DMS79 treated with DMSO at 0.1 percent for 48 hours (cell line): Measurements from ENCODE around the gene TRPM8.
"Not testable (repeated sequence)": the region's sequence is repeated elsewhere in the genome, so short reads cannot be mapped to it uniquely, and the experiment has no call there.

Source experiments
- DNase-seq: peaks from one replicate; lab custom pipeline; 2025; lab: John Stamatoyannopoulos, UW

Gene TRPM8

GRCh38 chr2:233938676-233939370 is 21.6 kb downstream of the TRPM8 start:
- no peak for DNase-seq

- DNase-seq: peak; percentile 65
Measured at GRCh38 chr2:233940376-233941276, 23.5 kb downstream of the TRPM8 start.

GRCh38 chr2:233942731-233943130 is 25.6 kb downstream of the TRPM8 start:
- no peak for DNase-seq

- no peak for DNase-seq
Measured at GRCh38 chr2:233944269-233944668, 27.1 kb downstream of the TRPM8 start.

- no peak for DNase-seq
Measured at GRCh38 chr2:233944722-233945121, 27.5 kb downstream of the TRPM8 start.

- DNase-seq: no peak
Measured at GRCh38 chr2:233945146-233945545, 28.0 kb downstream of the TRPM8 start.

GRCh38 chr2:233950078-233950825 is 33.1 kb downstream of the TRPM8 start:
- DNase-seq: no peak

DNA sequence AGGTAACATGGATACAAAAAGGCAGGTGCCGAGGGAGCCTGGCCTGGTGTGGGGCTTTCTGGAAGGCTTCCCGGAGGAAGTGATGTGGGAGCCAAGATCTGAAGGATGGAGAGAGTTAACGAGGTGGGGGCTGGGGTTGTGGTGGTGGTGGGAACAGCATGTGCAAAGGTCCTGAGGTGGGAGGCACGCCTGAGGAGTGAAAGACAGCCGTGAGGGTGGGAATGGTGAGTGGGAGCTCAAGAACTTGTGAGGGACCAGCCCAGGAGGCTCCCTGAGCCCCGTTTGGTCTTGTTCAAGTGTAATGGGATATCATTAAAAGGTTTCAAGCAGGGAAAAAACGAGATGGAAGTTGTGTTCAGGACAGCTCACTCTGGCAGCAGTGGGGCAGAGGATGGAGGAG is 35.2 kb downstream of the TRPM8 start:
- DNase-seq: no peak

DNA sequence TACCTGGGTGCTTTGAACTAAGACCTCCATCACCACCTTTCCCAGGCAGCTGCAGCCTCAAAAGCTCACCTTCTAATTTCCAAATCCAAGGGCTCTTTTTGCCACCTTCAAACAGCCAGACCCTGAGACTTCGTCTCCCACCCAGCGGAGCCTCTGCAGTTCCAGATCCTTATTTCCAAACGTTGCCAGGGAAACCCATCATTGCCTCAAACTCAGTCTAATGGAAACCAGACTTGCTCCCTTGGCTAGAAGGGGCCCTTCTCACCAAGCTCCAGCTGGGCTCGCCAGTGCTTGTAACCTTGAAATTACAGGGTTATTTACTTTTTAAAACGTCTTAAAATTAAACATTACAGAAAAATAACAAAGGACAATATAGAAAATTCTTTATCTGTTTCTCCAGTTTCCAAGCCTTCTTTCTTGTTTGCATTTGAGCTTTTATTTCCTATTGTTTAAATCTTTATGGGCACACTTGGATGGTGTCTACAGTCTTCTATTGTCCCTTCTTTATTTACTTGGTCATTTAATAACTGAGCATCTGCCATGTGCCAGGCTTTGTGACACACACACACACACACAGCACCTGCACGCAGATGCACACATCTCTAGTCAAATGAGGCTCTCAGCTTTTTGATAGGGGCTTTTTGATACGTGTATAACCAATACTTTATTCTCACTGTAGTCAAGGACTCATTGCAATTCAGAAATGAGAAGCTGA is 36.1 kb downstream of the TRPM8 start:
- peak; percentile 31 for DNase-seq

DNA sequence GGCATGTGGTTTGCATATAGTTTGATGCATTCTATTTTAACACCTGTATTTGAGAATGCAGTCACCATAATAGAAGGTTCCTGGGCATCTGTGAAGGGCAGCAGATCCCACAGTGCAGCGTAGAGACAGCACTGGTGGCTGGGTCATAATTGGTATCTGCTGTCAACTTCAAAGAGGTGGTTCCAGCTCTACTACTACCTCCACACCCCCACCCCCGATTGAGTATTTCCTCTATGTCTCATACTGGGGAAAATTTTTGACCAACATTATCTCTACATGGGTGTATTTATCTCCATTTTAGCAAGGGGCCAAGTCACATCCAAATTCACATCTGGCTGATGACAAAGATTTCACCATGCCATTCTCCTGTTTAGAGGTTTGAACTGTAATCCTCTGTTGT is 43.0 kb downstream of the TRPM8 start:
- no peak for DNase-seq

GRCh38 chr2:233961905-233962304 is 44.7 kb downstream of the TRPM8 start:
- no peak for DNase-seq

GRCh38 chr2:233964581-233964980 is 47.4 kb downstream of the TRPM8 start:
- no peak for DNase-seq

DNA sequence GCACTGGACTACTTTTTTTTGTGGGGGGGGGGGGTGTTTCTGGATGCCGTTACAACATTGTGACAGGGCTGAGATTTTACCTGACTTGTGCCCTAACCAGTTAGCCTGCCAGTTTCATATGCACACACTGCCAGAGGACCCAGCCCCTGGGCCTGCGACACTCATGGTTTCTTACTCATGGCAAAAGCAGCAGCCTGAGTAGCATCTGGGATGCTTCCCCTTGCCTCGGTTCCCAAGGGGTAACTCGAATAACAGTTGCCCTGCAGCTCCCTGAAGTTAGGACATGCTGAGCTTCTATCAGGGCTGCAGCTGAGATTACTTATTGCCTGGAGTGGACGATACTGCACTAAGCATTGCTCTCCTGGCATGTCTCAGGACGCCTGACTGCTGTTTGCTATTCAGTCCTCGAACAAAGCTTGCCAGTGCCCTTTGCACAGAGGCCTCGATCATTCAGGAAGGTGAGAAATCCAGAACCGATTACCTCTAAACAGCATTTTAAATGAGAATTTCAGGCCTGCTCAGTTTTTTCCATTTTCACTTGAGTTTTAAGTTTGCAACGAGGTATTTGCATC is 47.9 kb downstream of the TRPM8 start:
- DNase-seq: no peak

DNA sequence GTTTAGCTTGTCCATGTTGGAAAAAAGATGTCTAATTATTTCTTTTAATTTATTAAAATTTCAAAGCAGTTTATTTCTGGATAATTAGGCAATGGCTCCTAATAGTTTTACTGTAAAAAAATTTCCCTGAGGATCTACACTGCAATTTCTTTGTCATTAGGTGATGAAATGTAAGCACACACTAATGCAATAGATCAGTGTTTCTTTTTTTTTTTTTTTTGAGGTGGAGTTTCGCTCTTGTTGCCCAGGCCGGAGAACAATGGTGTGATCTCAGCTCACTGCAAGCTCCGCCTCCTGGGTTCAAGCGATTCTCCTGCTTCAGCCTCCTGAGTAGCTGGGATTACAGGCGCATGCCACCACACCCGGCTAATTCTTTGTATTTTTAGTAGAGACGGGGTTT is 48.5 kb downstream of the TRPM8 start:
- not testable (repeated sequence) for DNase-seq

GRCh38 chr2:233966388-233966787 is 49.2 kb downstream of the TRPM8 start:
- DNase-seq: no peak

- DNase-seq: no peak
Measured at GRCh38 chr2:233967164-233967563, 50.0 kb downstream of the TRPM8 start.

- no peak for DNase-seq
Measured at GRCh38 chr2:233968556-233968955, 51.4 kb downstream of the TRPM8 start.

- not testable (repeated sequence) for DNase-seq
Measured at GRCh38 chr2:233972460-233972859, 55.3 kb downstream of the TRPM8 start.

DNA sequence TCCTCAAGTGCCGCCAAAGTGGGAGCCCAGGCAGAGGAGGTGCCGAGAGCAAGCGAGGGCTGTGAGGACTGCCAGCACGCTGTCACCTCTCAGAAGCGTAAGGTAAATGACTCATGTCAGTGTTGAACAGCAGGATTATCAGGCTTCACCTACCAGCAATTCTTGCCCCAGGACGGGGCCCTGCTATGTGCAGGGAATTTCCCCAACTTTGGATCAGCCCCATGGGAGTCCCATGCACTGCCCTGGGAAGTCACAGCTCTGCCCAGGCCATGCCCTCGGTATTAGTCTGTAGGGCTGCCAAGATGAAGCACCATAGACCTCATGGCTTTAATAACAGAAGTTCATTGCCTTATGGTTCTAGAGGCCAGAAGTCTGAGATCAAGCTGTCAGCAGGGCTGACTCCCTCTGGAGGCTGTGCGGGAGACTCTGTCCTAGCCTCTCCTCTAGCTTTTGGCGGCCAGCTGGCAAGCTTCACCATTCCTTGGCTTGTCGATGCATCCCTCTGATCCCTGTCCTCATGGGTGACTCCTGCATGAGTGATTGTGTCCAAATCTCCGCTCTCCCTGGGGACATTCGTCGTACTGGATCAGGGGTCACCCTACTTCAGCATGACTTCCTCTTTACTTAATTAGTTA is 55.9 kb downstream of the TRPM8 start:
- DNase-seq: no peak

DNA sequence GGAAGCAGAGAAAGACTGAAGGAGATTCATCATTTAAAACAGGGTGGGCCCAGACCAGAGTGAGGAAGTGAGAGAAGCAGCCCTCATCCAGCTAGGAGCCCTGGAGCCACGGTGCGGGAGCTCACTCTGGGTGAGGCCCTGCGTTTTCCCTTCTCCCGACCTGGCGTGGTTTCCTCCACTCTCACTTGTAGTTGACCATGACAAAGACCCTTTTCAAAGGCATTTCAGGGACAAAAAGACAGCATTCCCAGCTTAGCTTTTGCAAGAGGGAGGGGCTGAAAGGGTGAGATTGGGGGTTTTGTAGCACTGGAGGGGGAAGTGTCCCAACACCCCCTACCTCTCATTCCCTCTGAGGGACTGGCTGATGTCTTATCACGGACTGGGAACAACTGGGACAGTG is 56.6 kb downstream of the TRPM8 start:
- no peak for DNase-seq

GRCh38 chr2:233974530-233975071 is 57.4 kb downstream of the TRPM8 start:
- no peak for DNase-seq
